GM18861 (cell line): ENCODE data around the gene BPIFA2.

Source experiments
- ATAC-seq: cut with Tn5 transposase; IDR thresholded peaks from one replicate; pipeline ENCODE4 v1.9.1; 2021; ENCODE audit not compliant: unreplicated experiment

The BPIFA2 gene

GRCh38 chr20:33191955-33192354, 24.0 kb downstream of the BPIFA2 start:
- no peak for ATAC-seq

GRCh38 chr20:33192912-33193501, 25.0 kb downstream of the BPIFA2 start:
- no peak for ATAC-seq

GRCh38 chr20:33199026-33199425, 31.1 kb downstream of the BPIFA2 start:
- no peak for ATAC-seq

- ATAC-seq = no peak
These were observed 34.5 kb downstream of the BPIFA2 start for GRCh38 chr20:33202451-33202850.

GRCh38 chr20:33203444-33203843, 35.5 kb downstream of the BPIFA2 start:
- ATAC-seq = no peak

- ATAC-seq = no peak
These were observed 41.8 kb downstream of the BPIFA2 start for GRCh38 chr20:33209789-33210188.

- no peak for ATAC-seq
These were observed 42.4 kb downstream of the BPIFA2 start for GRCh38 chr20:33210371-33210770.

- no peak for ATAC-seq
These were observed 44.0 kb downstream of the BPIFA2 start for GRCh38 chr20:33211817-33212424.

- ATAC-seq = no peak
These were observed 49.1 kb downstream of the BPIFA2 start, which contains the start of gene BPIFA3 for GRCh38 chr20:33217052-33217451. BPIFA3 (plus strand) TSS chr20:33217352; CDS start chr20:33217537, 185 bp downstream.

GRCh38 chr20:33224399-33224798, 56.4 kb downstream of the BPIFA2 start:
- ATAC-seq = no peak

GRCh38 chr20:33229843-33230242, 61.9 kb downstream of the BPIFA2 start:
- ATAC-seq = no peak
